Measurements from ENCODE around the gene SERPINB8. TPM values are rescaled to one million over a fixed set of nuclear protein-coding genes. Genes with fewer than 3 reads are reported as not detected.

The SERPINB8 gene
- total RNA-seq, 1 experiment from 2014 or later: 0.98 TPM

GRCh38 chr18:63953811-63954210 is 16.1 kb upstream of the SERPINB8 start:
- POLR2A ChIA-PET: no interaction called here
- Mint-ChIP-seq H3K27ac (ENCODE audit: unreplicated experiment) (no peak overlapping the region), H3K27me3 (ENCODE audit: insufficient read depth, unreplicated experiment) (peaks cover 3% of the 10 kb centered on the region), H3K4me3 (ENCODE audit: unreplicated experiment) (no peak overlapping the region), H3K36me3 (ENCODE audit: insufficient read depth, unreplicated experiment) (no peaks in the 10 kb centered on the region), H3K9me3 (ENCODE audit: unreplicated experiment) (no peaks in the 10 kb centered on the region), H3K4me1 (ENCODE audit: low read depth, unreplicated experiment) (no peaks in the 10 kb centered on the region)
- DNase-seq: no peak
- Histone ChIP-seq H3K4me1 (no peaks in the 10 kb centered on the region), H3K4me3 (ENCODE audit: low read depth, low read length) (no peak overlapping the region), H3K27me3 (replicated peaks; ENCODE audit: control insufficient read depth, insufficient read depth, low read length) (no peaks in the 10 kb centered on the region), H3K36me3 (ENCODE audit: control insufficient read depth, insufficient read depth, low read length) (no peaks in the 10 kb centered on the region), H3K9me3 (no peaks in the 10 kb centered on the region)
- TF ChIP-seq CTCF (IDR thresholded peaks at IDR 0.05; ENCODE audit: insufficient read depth in 1 of 2, low read depth in 1 of 2, low read length in 1 of 2, severe bottlenecking in 1 of 2, unreplicated experiment in 1 of 2): no peak
- intact Hi-C loops (cut with micrococcal nuclease; ENCODE audit: unreplicated experiment): no loop called here
- CTCF ChIA-PET: no interaction called here
- no TSS peak for BruUV-seq (replicated peaks)

- no peaks in the 10 kb centered on the region for H3K4me1 Mint-ChIP-seq (ENCODE audit: low read depth, unreplicated experiment)
- Histone ChIP-seq H3K9me3 (no peaks in the 10 kb centered on the region), H3K36me3 (ENCODE audit: control insufficient read depth, insufficient read depth, low read length) (no peaks in the 10 kb centered on the region), H3K4me3 (ENCODE audit: low read depth, low read length) (no peak overlapping the region), H3K4me1 (no peaks in the 10 kb centered on the region), H3K27me3 (replicated peaks; ENCODE audit: control insufficient read depth, insufficient read depth, low read length) (no peaks in the 10 kb centered on the region)
- H3K27ac Mint-ChIP-seq (ENCODE audit: unreplicated experiment): no peak overlapping the region
- no peak for DNase-seq
- CTCF ChIA-PET: no interaction called here
- intact Hi-C loops (cut with micrococcal nuclease; ENCODE audit: unreplicated experiment): no loop called here
- POLR2A ChIA-PET: no interaction called here
- peaks cover 7% of the 10 kb centered on the region for H3K27me3 Mint-ChIP-seq (ENCODE audit: insufficient read depth, unreplicated experiment)
- no peak for TF ChIP-seq CTCF (IDR thresholded peaks at IDR 0.05; ENCODE audit: insufficient read depth in 1 of 2, low read depth in 1 of 2, low read length in 1 of 2, severe bottlenecking in 1 of 2, unreplicated experiment in 1 of 2)
- H3K9me3 Mint-ChIP-seq (ENCODE audit: unreplicated experiment): no peaks in the 10 kb centered on the region
- no peaks in the 10 kb centered on the region for H3K36me3 Mint-ChIP-seq (ENCODE audit: insufficient read depth, unreplicated experiment)
- H3K4me3 Mint-ChIP-seq (ENCODE audit: unreplicated experiment): no peak overlapping the region
- BruUV-seq (replicated peaks): no TSS peak
Measured at GRCh38 chr18:63956755-63957154, 13.1 kb upstream of the SERPINB8 start.

GRCh38 chr18:63960891-63961290 is 9.0 kb upstream of the SERPINB8 start:
- no peaks in the 10 kb centered on the region for H3K9me3 Mint-ChIP-seq (ENCODE audit: unreplicated experiment)
- ChIA-PET CTCF (no interaction called here), POLR2A (no interaction called here)
- H3K27me3 ChIP-seq (replicated peaks; ENCODE audit: control insufficient read depth, insufficient read depth, low read length): no peaks in the 10 kb centered on the region
- H3K27ac Mint-ChIP-seq (ENCODE audit: unreplicated experiment): no peak overlapping the region
- H3K4me3 Mint-ChIP-seq (ENCODE audit: unreplicated experiment): no peak overlapping the region
- H3K4me3 ChIP-seq (ENCODE audit: low read depth, low read length): no peak overlapping the region
- BruUV-seq (replicated peaks): no TSS peak
- H3K4me1 Mint-ChIP-seq (ENCODE audit: low read depth, unreplicated experiment): no peaks in the 10 kb centered on the region
- no peaks in the 10 kb centered on the region for H3K4me1 ChIP-seq
- H3K36me3 Mint-ChIP-seq (ENCODE audit: insufficient read depth, unreplicated experiment): no peaks in the 10 kb centered on the region
- DNase-seq: no peak
- intact Hi-C loops (cut with micrococcal nuclease; ENCODE audit: unreplicated experiment): no loop called here
- peaks cover 7% of the 10 kb centered on the region for H3K27me3 Mint-ChIP-seq (ENCODE audit: insufficient read depth, unreplicated experiment)
- no peaks in the 10 kb centered on the region for H3K36me3 ChIP-seq (ENCODE audit: control insufficient read depth, insufficient read depth, low read length)
- no peak for TF ChIP-seq CTCF (IDR thresholded peaks at IDR 0.05; ENCODE audit: insufficient read depth in 1 of 2, low read depth in 1 of 2, low read length in 1 of 2, severe bottlenecking in 1 of 2, unreplicated experiment in 1 of 2)
- no peaks in the 10 kb centered on the region for H3K9me3 ChIP-seq

Measured in Caco-2 (cell line).